GM21447 (cell line): ENCODE results near the gene PRKG1.

ENCODE experiments used
- ATAC-seq: cut with Tn5 transposase; IDR thresholded peaks from one replicate; pipeline ENCODE4 v1.9.1; 2021; ENCODE audit not compliant: unreplicated experiment

The PRKG1 gene

GRCh38 chr10:51487576-51487975, 413.3 kb downstream of the PRKG1 start:
- ATAC-seq: no peak

GRCh38 chr10:51488766-51489408, 414.6 kb downstream of the PRKG1 start:
- ATAC-seq: no peak

- ATAC-seq: no peak
These were observed 424.1 kb downstream of the PRKG1 start for GRCh38 chr10:51498424-51498823.

GRCh38 chr10:51501396-51501795, 427.1 kb downstream of the PRKG1 start:
- ATAC-seq: no peak

GRCh38 chr10:51502124-51502523, 427.8 kb downstream of the PRKG1 start:
- ATAC-seq: no peak

- no peak for ATAC-seq
These were observed 429.1 kb downstream of the PRKG1 start for GRCh38 chr10:51503378-51503777.

- no peak for ATAC-seq
These were observed 433.2 kb downstream of the PRKG1 start for GRCh38 chr10:51507476-51507875.

GRCh38 chr10:51508156-51508555, 433.9 kb downstream of the PRKG1 start:
- no peak for ATAC-seq

- ATAC-seq: no peak
These were observed 435.9 kb downstream of the PRKG1 start for GRCh38 chr10:51510231-51510630.

GRCh38 chr10:51521605-51522004, 447.3 kb downstream of the PRKG1 start:
- ATAC-seq: no peak

GRCh38 chr10:51522858-51523257, 448.6 kb downstream of the PRKG1 start:
- no peak for ATAC-seq

- ATAC-seq: no peak
These were observed 449.2 kb downstream of the PRKG1 start for GRCh38 chr10:51523440-51523839.

GRCh38 chr10:51524041-51524440, 449.8 kb downstream of the PRKG1 start:
- no peak for ATAC-seq

GRCh38 chr10:51527522-51528219, 453.4 kb downstream of the PRKG1 start:
- no peak for ATAC-seq

- no peak for ATAC-seq
These were observed 454.2 kb downstream of the PRKG1 start for GRCh38 chr10:51528527-51528926.

GRCh38 chr10:51530541-51530940, 456.3 kb downstream of the PRKG1 start:
- ATAC-seq: no peak

- ATAC-seq: no peak
These were observed 457.8 kb downstream of the PRKG1 start for GRCh38 chr10:51532044-51532443.

GRCh38 chr10:51542853-51543252, 468.6 kb downstream of the PRKG1 start:
- ATAC-seq: no peak

GRCh38 chr10:51544933-51545332, 470.6 kb downstream of the PRKG1 start:
- ATAC-seq: no peak

- no peak for ATAC-seq
These were observed 473.7 kb downstream of the PRKG1 start for GRCh38 chr10:51547941-51548340.

GRCh38 chr10:51552879-51553278, 478.6 kb downstream of the PRKG1 start:
- no peak for ATAC-seq

- ATAC-seq: no peak
These were observed 490.7 kb downstream of the PRKG1 start for GRCh38 chr10:51564896-51565510.
